GM21723 (cell line): ENCODE measurements around the gene CD8A.
A peak's percentile ranks its signal among the peaks of the same experiment; 100 is the strongest.

Source experiments
- ATAC-seq: cut with Tn5 transposase; IDR thresholded peaks from one replicate; pipeline ENCODE4 v1.9.1; 2021; ENCODE audit warnings: mild to moderate bottlenecking, moderate library complexity; ENCODE audit not compliant: unreplicated experiment

The CD8A gene

DNA sequence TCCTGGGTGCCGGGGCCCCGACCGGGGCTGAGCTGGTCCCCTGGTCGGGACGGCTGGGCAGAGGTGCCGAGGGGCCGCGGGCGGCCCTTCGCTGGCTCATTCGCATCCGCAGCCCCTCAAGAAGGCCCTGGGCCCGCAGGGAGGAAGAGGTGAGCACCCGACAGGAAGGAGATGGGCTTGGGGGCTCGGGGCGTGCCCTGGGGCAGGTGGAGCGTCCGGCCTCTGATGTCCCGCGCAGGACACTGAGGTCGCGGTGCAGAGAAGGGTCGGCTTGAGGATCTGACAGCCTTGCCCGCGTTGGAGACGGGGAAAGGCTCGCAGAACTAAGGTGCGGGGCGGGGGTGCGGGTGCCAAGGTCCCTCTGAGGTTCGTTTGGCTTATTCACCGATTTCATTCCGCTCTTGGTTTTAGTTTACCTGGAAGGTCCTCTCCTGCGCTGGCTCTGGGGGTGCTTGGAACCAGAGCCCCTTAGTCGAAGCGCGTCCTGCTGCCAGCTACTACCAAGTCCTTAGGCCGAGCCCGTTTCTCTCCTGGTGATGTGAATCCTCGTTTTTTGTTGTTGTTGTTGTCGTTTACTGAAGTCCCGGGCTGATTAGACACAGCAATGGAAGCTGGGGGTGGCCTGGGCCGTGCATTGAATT is 18.9 kb upstream of the CD8A start:
- no peak for ATAC-seq

DNA sequence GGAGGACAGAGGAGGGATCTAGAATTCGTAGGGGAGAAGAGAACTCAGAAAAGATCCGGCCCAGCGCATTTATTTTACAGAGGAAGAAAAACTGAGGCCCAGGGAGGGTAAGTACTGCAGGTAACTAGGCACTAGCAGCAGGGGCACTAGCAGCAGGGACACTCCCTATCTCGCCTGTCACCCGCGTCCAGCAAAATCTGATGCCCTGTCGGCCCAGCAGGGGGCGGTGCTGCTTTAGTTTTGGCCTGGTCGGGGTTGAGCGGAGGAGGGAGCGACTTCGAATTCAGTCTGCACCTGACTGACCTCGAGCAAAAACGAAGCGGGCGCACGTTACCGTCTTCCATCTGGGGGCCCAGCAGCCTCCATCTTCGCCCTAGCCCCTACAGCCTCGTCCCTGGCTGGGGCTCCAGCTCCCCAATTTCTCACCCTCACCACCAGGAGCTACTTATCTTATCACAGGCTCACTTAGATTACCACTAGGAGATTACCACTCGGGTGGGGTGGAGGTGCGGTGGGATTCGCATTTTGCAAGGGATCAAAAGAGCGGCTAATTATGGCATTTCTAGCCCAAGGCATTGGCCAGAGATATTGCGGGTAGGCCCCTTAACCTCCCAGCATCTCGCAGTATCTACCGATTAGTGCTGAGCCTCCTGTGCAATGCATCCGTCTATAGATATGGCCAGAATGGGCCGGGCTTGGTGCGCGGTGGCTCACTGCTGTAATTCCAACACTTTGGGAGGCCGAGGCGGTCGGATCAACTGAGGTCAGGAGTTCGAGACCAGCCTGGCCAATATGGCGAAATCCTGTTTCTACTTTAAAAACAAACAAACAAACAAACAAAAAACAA is 17.8 kb upstream of the CD8A start:
- ATAC-seq, result peak; percentile 98

DNA sequence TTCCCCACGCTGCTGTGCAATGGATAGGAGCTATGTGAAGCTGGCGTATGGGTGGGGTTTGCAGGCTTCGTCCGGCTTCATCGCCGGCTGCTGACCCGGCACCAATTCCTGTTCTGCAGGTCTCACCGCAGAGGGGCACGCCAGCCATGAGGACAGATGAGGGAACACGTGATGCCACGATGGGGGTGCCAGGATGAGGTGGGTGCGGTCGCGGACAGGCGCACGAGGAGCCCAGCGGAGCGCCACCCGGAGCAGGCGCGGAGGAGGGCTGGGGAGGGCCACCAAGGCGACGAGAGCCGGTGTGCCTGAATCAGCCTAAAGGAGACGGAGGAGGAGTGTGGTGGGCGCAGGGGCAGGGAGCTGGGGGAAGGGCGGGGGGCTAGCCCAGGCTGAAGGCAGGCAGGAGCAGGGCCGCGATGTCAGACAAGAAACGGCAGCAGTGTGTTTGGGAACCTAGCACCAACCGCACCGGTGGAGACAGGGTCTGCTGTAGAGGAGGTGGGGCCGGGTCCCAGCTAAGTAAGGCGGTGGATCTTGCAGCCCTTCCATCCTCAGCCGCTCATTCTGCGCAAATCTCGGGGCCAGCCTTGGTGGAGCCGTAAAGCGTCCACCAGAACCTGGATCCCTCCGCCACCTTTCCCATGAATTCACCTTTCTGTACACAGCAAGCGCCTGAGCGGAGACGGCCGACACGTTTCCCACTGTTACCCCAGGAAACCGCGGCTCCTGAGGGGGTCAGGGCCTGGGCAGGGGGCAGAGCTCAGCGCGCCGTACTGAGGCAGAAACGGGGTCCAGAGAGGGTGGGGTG is 17.0 kb upstream of the CD8A start:
- no peak for ATAC-seq

- ATAC-seq, result no peak
These were observed 16.4 kb upstream of the CD8A start for GRCh38 chr2:86807133-86807467.

DNA sequence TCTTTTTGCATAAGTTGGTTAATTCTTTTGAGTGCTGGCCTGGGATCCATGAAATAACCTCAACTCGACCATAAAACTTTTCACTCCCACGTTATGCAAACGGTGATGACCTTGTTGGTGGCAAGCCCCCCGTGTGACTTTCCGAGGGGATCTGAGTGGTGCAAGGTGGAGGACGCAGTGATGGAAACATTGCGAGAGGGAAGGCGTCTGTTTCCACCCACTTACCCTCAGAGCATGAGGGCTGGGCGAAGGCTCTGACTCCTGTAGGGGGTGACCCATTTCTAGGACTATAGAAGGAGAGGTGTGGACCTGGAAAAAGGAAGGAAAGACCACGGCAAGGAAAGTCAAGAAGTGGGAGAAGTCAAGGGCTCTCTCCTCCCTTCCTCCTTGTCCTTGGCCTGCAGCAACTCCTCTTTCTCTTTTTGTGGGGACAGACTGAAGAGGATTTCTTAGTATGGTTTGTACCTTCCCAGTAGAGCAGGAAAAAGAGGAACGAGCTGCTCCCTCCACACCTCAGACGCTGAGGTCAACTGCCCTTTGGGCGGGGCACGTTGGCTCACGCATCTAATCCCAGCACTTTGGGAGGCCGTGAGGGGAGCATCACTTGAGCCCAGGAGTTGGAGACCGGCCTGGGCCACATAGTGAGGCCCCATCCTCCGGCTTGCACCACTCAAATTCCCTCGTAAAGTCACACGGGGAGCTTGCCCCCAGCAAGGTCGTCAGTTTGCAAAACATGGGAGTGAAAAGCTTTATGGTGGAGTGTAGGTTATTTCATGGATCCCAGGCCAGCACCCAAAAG is 15.5 kb upstream of the CD8A start:
- ATAC-seq, result no peak

GRCh38 chr2:86800856-86801567 is 10.3 kb upstream of the CD8A start:
- no peak for ATAC-seq

DNA sequence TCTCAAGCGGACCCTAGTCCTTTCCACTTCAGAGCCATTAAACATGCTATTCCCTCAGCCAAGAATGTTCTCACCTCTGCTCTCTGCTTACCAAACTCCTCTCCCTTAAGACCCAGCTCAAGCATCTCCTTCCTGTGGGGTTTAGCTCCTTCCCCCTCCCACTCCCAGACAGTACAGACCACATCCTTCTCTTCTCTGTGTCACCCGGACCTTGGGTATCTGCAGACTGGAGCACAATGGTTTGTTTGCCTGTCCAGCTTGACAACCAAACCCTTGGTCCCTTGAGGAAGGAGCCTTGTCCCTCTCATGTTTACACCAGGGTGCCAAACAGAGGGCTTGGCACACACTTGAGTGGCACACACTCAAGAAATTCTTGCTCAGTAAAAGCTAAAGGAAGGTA is 4.1 kb upstream of the CD8A start:
- no peak for ATAC-seq

DNA sequence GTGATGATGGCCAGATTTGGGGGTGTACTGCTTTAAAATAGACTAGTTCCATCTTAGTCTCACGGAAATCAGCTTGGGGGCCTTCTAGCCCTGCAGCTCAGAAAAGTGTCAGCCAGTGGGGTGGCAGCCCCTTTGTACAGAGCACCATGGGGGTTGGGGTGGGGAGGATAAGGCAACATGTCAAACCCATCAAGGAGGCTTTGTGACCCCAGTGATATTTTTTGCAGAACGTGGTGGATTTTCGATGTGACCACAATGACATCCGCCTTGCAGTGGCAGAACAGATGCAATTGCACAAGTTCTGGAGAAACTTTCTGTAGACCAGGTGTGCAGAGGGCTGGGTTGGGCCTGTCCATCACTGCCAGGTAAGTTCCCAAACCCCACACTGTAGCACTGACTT is 3.0 kb upstream of the CD8A start:
- ATAC-seq, result no peak

GRCh38 chr2:86791573-86791972 is 860 bp upstream of the CD8A start:
- no peak for ATAC-seq

DNA sequence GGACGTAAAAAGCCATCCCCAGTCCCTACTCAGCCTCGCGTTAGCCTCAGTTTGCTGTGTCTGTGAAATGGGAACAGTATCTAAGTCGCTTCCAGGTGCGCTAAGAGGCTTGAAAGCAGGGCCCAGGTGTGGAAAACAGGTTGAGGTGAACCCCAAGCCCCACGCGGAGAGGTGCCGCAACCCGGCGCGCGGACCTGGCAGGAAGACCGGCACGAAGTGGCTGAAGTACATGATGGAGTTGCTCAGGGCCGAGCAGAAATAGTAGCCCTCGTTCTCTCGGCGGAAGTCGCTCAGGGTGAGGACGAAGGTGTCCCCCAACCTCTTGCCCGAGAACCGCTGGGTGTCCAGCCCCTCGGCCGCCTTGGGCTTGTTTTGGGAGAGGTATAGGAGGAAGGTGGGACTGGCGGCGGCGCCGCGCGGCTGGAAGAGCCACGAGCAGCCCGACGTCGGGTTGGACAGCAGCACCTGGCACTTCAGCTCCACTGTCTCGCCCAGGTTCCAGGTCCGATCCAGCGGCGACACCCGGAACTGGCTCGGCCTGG is 508 bp downstream of the CD8A start:
- no peak for ATAC-seq

DNA sequence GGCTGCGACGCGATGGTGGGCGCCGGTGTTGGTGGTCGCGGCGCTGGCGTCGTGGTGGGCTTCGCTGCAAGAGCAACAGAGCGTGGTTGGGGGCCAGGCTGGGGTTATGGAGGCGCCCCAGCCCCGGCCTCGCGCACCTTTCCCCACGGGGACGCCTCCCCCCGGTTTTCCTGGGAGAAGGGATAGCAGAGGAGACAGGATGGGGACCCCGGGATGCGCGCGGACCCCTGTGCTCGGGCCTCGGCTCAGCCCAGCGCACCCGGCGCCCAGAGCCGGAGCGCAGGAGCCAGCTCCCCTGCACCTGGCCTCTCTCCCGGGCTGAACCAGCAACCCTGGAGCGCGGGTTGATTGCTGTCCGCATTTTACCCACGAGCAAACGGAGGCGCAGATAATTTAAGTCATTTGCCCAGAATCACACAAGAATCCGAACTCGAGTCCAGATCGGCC is 1.0 kb downstream of the CD8A start:
- ATAC-seq, result no peak

DNA sequence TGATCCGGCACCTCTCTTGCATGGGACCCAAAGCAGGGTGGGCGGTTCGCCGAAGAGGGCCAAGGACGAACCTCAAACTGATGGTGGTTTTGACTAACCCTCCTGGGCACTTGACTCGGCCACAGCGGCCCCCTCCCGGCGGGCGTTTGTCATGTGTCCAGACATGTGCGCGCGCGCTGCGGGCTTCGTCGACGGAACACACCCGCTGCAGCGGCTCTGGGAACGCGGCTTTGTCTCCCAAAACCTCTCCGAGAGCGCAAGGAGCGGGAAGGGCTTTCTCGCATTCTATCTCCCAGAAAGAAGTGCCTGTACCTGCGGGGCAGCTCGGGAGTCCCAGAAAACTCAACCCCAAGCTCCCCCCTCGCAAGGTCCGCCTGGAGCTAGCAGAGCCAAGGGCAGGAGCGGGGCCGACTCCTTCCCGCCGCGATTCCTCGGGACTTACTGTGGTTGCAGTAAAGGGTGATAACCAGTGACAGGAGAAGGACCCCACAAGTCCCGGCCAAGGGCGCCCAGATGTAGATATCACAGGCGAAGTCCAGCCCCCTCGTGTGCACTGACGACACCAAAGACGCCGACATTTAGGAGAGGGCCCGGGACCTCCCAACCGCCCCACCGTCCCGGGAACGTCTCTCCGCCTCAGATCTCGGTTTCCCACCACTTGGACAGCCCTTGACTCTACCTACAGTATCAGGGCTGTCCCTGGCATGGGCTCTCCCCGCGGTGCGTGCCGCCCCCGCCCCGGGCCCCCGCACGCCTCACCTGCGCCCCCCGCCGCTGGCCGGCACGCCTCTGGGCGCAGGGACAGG is 1.6 kb downstream of the CD8A start:
- ATAC-seq, result no peak

DNA sequence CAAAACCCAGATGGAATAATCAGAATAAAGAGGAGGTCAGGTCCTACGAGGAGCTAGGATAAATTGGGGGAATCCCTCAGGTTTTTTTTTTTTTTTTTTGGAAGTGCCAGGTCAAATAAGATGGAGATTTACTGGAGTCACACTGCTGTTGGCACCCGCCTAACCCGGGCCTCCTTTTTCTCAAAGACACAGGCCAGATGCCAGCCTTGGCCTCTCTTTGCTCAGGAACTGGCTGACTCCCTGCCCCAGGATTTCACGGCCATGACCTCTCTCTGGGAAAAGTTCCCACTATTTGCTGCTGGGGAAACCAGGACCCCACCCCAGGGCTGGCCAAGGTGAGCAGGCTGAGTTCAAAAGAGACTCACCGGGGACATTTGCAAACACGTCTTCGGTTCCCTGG is 2.5 kb downstream of the CD8A start:
- no peak for ATAC-seq

GRCh38 chr2:86787736-86788135 is 3.0 kb downstream of the CD8A start:
- no peak for ATAC-seq

DNA sequence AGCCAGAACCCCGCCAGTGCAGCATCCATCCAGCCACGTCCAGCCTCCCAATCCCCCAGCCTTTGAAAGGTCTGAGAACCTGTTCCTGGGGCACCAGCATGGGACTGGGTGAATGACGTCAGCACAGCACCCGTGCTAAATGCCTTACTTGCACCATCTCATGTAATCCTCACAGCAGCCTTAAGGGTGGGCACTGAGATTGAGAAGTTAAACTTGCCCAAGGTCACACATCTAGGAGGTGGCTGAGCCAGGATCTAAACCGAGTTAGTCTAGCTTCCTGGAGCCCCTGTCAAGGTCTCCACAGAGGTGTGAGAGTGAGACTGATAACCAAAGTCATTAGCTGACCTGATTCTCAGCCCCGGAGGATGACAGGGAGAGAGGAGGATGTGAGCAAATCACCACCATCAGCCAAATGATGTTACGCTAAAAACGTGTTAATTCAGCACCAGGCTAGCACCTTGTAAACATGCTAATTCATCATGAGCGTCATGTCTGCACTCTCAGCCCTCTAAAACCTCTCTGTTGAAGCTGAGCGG is 4.6 kb downstream of the CD8A start:
- ATAC-seq, result no peak

DNA sequence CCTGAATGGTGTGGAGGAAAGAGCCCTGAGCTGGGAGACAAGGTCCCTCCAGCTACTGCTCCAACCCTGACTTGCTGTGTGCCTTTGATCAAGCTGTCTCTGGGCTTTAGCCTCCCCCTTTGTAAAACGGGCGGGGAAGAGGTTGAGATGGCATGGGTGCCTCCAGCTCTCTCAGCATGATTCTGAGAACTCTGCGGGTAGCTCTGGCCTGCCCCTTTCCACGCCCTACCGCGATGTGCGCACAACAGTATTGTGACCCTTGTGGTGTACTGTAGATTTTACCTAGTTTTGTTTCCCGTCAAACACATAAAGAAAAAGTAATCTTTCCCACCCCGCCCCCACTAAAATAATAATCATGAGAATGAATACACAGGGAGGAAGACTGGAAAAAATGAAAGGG is 5.3 kb downstream of the CD8A start:
- no peak for ATAC-seq

- peak; percentile 99 for ATAC-seq
These were observed 6.9 kb downstream of the CD8A start for GRCh38 chr2:86783615-86784339.

GRCh38 chr2:86782748-86783147 is 8.0 kb downstream of the CD8A start:
- ATAC-seq, result no peak
